HCT116 (cell line): ENCODE results near the gene STYXL1.

Source experiments
- JUND ChIP-seq: IDR thresholded peaks from 2 replicates; pipeline ENCODE4 v1.6.1; 2012
- POLR2AphosphoS5 ChIP-seq: IDR thresholded peaks from 2 replicates; pipeline ENCODE4 v1.6.1; 2011; ENCODE audit warnings: mild to moderate bottlenecking, low read depth, low read length, moderate library complexity
- TF ChIP-seq, protein P1 (sequence below), 3 experiments: fragments of 200-600 bp in 1 of 3; sonication (generic) in 1 of 3; IDR thresholded peaks in 2 of 3; conservative IDR thresholded peaks in 1 of 3; 2 replicates each; pipeline ENCODE4 v1.5.1; 2012 to 2017; ENCODE audit warnings: low read depth in 2 of 3, low read length in 2 of 3, antibody characterized with exemption in 1 of 3, borderline replicate concordance in 1 of 3, control low read depth in 1 of 3, mild to moderate bottlenecking in 1 of 3, mixed read lengths in 1 of 3, mixed run types in 1 of 3, moderate library complexity in 1 of 3; ENCODE audit not compliant: insufficient read depth in 1 of 3

DNA sequence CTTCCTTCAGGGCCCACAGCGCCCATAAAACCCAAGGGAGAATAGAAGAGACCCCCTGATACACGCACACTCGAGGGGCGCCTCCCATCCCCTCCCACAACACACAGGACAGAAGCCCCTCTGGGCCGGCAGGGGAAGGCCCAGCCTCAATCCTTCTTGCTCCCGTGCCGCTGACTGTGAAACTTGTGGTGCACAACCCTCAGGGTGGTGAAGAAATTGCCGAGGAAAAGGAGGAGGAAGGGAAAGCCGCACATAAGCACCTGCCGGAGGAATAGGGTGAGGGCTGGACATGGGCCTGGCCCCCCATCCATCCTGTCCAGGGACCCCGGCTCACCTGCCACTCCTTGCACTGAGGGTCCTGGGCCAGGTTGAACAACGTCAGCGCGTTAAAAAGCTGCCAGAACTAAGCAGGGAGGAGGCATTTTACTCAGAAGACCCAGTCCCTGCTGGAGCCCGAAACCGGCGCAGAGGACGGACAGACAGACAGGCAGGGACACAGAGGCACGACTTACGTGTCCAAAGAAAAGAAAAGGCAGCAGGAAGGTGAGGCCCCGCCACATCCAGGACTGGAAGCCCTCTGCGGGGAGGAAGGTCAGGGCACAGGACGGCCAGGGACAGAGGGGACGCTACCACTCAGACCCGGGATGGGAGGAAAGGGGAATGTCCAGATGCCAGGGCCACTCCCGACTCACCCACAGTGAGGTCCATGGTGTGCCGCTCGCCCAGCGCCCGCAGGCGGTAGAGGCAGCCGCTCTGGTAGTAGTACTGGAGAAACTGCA lies 60.6 kb downstream of the STYXL1 start:
- TF ChIP-seq POLR2AphosphoS5, result no peak
- TF ChIP-seq JUND, result no peak
- TF ChIP-seq, protein P1, sequence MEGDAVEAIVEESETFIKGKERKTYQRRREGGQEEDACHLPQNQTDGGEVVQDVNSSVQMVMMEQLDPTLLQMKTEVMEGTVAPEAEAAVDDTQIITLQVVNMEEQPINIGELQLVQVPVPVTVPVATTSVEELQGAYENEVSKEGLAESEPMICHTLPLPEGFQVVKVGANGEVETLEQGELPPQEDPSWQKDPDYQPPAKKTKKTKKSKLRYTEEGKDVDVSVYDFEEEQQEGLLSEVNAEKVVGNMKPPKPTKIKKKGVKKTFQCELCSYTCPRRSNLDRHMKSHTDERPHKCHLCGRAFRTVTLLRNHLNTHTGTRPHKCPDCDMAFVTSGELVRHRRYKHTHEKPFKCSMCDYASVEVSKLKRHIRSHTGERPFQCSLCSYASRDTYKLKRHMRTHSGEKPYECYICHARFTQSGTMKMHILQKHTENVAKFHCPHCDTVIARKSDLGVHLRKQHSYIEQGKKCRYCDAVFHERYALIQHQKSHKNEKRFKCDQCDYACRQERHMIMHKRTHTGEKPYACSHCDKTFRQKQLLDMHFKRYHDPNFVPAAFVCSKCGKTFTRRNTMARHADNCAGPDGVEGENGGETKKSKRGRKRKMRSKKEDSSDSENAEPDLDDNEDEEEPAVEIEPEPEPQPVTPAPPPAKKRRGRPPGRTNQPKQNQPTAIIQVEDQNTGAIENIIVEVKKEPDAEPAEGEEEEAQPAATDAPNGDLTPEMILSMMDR (IDR thresholded peaks at IDR 0.05 in 2 of 3, conservative IDR thresholded peaks at IDR 0.05 in 1 of 3; ENCODE audit: borderline replicate concordance in 1 of 3, insufficient read depth in 1 of 3, low read depth in 2 of 3, low read length in 2 of 3), result no peak
